ENCODE data around the gene ACACB.

GRCh38 chr12:109236257-109236656, 119.9 kb downstream of the ACACB start:
- TF ChIP-seq POLR2A (IDR thresholded peaks at IDR 0.05) (no peak), CTCF (IDR thresholded peaks at IDR 0.05) (no peak), POLR2AphosphoS5 (IDR thresholded peaks at IDR 0.05) (no peak), EP300 (IDR thresholded peaks at IDR 0.05) (no peak)
